SK-N-MC (cell line): ENCODE measurements around the gene HOXC11.
A peak's percentile ranks its signal among the peaks of the same experiment; 100 is the strongest.

Source experiments
- DNase-seq: peaks from one replicate; pipeline ENCODE4 v3.0.0-alpha.2; 2011; ENCODE audit warnings: low read depth, low spot score
- H3K27ac ChIP-seq: fragments of 200-600 bp; sonication (generic); 2 replicates; pipeline ENCODE4 v1.5.1; 2016; ENCODE audit warnings: mixed run types
- H3K36me3 ChIP-seq: fragments of 200-600 bp; sonication (generic); 2 replicates; pipeline ENCODE4 v1.6.1; 2017; ENCODE audit warnings: antibody characterized with exemption, low read length, mixed read lengths; ENCODE audit not compliant: insufficient read depth
- H3K4me3 ChIP-seq: fragments of 200-600 bp; sonication (generic); 2 replicates; pipeline ENCODE4 v1.5.1; 2016
- H3K9ac ChIP-seq: fragments of 200-600 bp; sonication (generic); 2 replicates; pipeline ENCODE4 v1.8.0; 2017; ENCODE audit warnings: mixed run types, mixed read lengths; ENCODE audit not compliant: insufficient read length
- H3K9me3 ChIP-seq: fragments of 200-600 bp; sonication (generic); 2 replicates; pipeline ENCODE4 v1.6.1; 2017; ENCODE audit warnings: low read depth, mild to moderate bottlenecking, antibody characterized with exemption, low read length, moderate library complexity, mixed read lengths
- EZH2 ChIP-seq: fragments of 200-600 bp; sonication (generic); IDR thresholded peaks from one replicate; pipeline ENCODE4 v1.6.1; 2017; ENCODE audit warnings: antibody characterized with exemption
- FOXP2 ChIP-seq: optimal IDR thresholded peaks from 2 replicates; pipeline ENCODE3; 2011; ENCODE audit warnings: mild to moderate bottlenecking, moderate library complexity; ENCODE audit not compliant: insufficient read depth; ENCODE audit errors: extremely low read length, control extremely low read depth
- POLR2AphosphoS5 ChIP-seq: IDR thresholded peaks from 2 replicates; pipeline ENCODE4 v1.6.1; 2012; ENCODE audit warnings: mild to moderate bottlenecking, low read depth, low read length, borderline replicate concordance

Gene HOXC11

DNA sequence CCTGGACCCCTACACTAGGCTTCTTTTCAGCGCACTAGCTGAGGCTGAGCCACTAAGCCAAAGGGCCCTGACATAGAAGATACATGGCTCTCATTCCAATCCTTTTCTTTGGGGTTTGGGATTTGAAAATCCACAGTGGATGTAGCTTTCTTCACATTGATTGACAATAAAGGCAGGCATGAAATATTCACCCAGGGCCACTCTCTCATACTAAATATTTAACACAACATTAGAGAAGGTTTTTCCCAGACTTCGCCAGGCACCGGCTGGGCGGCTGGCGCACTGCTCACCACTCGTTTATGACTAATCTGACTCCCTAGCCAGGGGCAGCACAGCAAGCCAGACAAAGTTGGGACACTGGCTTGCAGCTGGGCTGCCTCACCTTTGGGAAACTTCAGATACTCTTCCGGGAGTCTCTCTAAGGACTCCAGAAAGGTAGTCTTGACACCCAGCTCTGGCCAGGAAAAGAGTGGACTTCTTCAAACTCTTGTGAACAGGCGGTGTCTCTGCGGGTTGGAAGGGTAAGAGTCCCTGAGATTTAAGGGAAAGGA is 699 bp upstream of the HOXC11 start:
- peaks cover 8% of the 10 kb centered on the region for H3K36me3 ChIP-seq
- DNase-seq, result no peak
- peak overlapping the region; percentile 93 for H3K4me3 ChIP-seq
- no peak for TF ChIP-seq POLR2AphosphoS5
- no peak for TF ChIP-seq FOXP2
- TF ChIP-seq EZH2, result no peak
- H3K9me3 ChIP-seq, result no peaks in the 10 kb centered on the region
- peak overlapping the region; percentile 96 for H3K9ac ChIP-seq
- H3K27ac ChIP-seq, result peak overlapping the region; percentile 4; the same call in 1 of the 2 replicates

DNA sequence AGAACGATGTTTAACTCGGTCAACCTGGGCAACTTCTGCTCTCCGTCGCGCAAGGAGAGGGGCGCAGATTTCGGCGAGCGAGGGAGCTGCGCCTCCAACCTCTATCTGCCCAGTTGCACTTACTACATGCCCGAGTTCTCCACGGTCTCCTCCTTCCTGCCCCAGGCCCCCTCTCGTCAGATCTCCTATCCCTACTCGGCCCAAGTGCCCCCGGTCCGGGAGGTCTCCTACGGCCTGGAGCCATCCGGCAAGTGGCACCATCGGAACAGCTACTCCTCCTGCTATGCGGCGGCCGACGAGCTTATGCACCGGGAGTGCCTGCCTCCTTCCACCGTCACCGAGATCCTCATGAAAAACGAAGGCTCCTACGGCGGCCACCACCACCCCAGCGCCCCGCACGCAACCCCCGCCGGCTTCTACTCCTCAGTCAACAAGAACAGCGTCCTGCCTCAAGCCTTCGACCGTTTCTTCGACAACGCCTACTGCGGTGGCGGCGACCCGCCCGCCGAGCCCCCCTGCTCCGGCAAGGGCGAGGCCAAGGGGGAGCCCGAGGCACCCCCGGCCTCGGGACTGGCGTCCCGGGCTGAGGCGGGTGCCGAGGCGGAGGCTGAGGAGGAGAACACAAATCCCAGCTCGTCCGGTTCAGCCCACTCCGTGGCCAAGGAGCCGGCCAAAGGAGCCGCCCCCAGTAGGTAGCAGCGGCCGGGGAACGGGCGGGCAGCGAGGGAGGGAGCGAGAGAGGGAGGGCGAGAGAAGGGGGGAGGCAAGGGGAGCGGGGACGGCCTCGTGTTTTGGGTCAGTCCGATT is 513 bp downstream of the HOXC11 start:
- Histone ChIP-seq H3K9me3 (no peaks in the 10 kb centered on the region), H3K27ac (peak overlapping the region; percentile 97), H3K9ac (peak overlapping the region; percentile 96), H3K36me3 (peaks cover 8% of the 10 kb centered on the region), H3K4me3 (peak overlapping the region; percentile 93)
- TF ChIP-seq FOXP2 (no peak), EZH2 (no peak), POLR2AphosphoS5 (no peak; the same call in 1 of the 2 replicates)
- no peak for DNase-seq

GRCh38 chr12:53974084-53975063 is 1.4 kb downstream of the HOXC11 start, which contains the start of gene HOTAIR:
TSS of gene HOTAIR (minus strand) at chr12:53974954.
- peak; percentile 58 for TF ChIP-seq FOXP2
- peak; percentile 72 for TF ChIP-seq POLR2AphosphoS5
- TF ChIP-seq EZH2, result no peak
- H3K9ac ChIP-seq, result peak within 1 kb of the TSS; percentile 96
- H3K9me3 ChIP-seq, result no peaks in the 10 kb centered on the region
- H3K27ac ChIP-seq, result peak within 1 kb of the TSS; percentile 97
- DNase-seq, result no peak
- H3K4me3 ChIP-seq, result peak within 1 kb of the TSS; percentile 93
- peaks cover 8% of the 10 kb centered on the region for H3K36me3 ChIP-seq

- Histone ChIP-seq H3K4me3 (peak overlapping the region; percentile 93), H3K27ac (peak overlapping the region; percentile 97)
- no peak for TF ChIP-seq EZH2
- TF ChIP-seq FOXP2, result no peak
- TF ChIP-seq POLR2AphosphoS5, result no peak
Measured at GRCh38 chr12:53975064-53975471, 2.1 kb downstream of the HOXC11 start.

DNA sequence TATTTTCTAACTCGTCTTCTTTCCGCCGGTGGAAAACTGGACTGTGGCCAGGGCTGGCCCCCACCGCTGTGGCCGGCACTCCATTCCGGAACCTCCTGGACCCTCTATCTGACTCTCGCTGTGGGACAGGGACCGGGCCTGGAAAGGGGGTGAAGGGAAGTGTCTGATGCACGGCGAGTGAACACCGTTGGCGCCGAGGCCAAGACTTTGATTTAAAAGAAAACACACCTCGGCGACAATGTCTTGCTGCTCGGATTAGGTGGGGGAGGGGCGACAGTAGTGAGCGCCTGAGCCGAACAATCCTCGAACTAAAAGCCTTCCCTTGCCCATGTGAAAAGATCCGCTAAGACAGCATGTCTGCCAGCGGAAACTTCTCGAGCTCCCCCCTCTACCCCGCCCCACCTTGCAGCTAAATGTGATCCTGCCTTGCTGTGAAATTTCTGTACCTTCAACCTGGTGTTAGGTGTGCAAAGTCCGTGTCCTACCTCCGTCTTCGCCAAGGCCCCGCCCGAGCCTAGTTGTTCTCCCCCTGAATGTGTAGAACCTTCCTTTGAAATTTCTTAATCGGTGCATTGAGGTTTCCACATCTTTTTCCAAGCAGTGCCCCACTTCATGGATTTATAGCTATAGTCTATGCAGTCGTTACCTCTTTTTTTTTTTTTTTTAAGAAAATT is 2.7 kb downstream of the HOXC11 start:
- Histone ChIP-seq H3K9ac (peak overlapping the region; percentile 96), H3K36me3 (peaks cover 8% of the 10 kb centered on the region), H3K27ac (peak overlapping the region; percentile 97), H3K4me3 (peak overlapping the region; percentile 93), H3K9me3 (no peaks in the 10 kb centered on the region)
- no peak for TF ChIP-seq FOXP2
- no peak for TF ChIP-seq EZH2
- no peak for TF ChIP-seq POLR2AphosphoS5
- DNase-seq, result no peak

More at GRCh38 chr12:53975064-53975471, 2.1 kb downstream of the HOXC11 start:
- DNase-seq, result no peak
- no peaks in the 10 kb centered on the region for H3K9me3 ChIP-seq
- peak overlapping the region; percentile 96 for H3K9ac ChIP-seq
- H3K36me3 ChIP-seq, result peaks cover 8% of the 10 kb centered on the region

DNA sequence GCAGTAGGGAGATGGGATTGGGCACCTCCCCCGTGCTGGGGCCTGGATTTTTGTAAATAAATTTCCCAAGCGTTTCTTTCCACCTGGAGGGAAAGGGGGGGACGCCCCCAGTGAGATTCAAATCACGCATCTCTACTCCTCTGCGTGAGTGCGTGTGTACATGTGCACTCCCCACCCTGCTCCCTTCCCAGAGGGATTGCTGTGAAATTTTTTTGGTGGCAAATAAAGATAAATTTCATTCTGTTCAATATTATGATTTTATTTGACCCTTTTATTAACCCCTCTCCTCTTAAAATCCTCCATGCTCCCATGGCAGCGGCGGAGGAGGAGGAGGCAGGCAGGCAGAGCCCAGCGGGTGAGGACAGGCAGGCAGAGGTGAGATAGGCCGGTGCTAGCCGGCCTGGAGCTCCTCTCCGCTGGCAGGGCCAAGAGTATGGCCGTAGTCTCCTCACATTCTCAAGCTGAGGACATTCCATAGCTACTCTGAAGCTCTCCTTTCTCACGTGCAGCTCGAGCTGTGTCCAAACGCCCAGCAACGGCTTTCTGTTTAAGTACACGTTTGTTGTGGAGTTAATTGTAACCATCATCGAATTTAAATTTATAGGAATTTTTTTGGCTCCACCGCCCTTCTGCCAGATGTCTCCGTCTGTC is 3.4 kb downstream of the HOXC11 start:
- H3K27ac ChIP-seq, result peak overlapping the region; percentile 97
- peaks cover 8% of the 10 kb centered on the region for H3K36me3 ChIP-seq
- H3K4me3 ChIP-seq, result peak overlapping the region; percentile 93
- no peak for DNase-seq
- no peaks in the 10 kb centered on the region for H3K9me3 ChIP-seq
- H3K9ac ChIP-seq, result peak overlapping the region; percentile 51
- TF ChIP-seq EZH2 (no peak), POLR2AphosphoS5 (0 out of 2 replicates have a peak, but pooled peaks have one; percentile 27)

DNA sequence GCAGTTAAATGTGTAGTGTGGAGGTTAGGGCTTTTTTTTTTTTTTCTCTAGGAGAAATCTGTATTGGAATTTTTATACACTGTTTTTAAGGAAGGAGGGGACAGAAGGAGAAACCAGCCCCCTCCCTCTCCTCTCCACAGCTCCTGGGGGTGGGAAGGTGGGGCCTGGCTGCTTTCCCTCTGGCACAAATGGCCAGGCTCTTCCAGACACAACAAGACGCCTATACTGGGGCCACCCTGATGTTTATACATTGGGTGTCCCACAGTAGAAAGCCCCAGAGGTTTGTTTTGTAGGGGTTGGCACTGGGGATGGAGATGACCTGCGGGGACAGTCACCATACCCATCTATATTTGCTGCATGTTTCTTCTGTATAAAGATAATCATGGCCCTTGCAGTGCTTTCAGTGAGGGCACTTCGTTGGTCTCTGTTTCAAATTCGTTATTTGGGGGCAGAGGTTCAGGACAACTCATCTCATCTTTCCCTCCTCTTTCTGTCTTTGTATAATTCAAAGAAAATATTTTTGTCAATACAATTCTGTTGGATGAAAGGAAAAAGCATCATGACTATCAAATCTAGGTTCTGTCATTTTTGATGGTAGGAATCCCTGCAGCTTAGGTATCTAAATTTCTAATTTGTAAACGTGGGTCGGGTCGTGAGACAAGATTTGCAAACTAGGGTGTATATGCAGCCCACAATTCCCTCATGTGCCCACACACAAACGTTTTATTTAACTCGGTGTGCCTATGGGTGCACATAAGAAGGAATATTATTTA is 4.1 kb downstream of the HOXC11 start:
- no peak for DNase-seq
- H3K9me3 ChIP-seq, result no peaks in the 10 kb centered on the region
- peaks cover 8% of the 10 kb centered on the region for H3K36me3 ChIP-seq
- H3K9ac ChIP-seq, result no peak overlapping the region
- peak overlapping the region; percentile 93 for H3K4me3 ChIP-seq
- H3K27ac ChIP-seq, result peak overlapping the region; percentile 97
- TF ChIP-seq POLR2AphosphoS5, result no peak
- no peak for TF ChIP-seq EZH2
- no peak for TF ChIP-seq FOXP2
